Activated CD8-positive, alpha-beta memory T cell treated with anti-CD3 and anti-CD28 coated beads for 48 hours (primary cell): ENCODE results near the gene CD9.
"Not testable (repeated sequence)": the region's sequence is repeated elsewhere in the genome, so short reads cannot be mapped to it uniquely, and the experiment has no call there.

Experiments
- DNase-seq, 3 experiments: peaks; one replicate each; pipeline ENCODE4 v3.0.0-alpha.2; 2020; ENCODE audit warnings: low read depth in 2 of 3, low spot score in 2 of 3

CD9 gene

GRCh38 chr12:6198985-6199530, 1.1 kb upstream of the CD9 start:
- DNase-seq: no peak

GRCh38 chr12:6199531-6200255, 507 bp upstream of the CD9 start:
- no peak for DNase-seq

- no peak for DNase-seq
Observed at GRCh38 chr12:6201213-6201608, 1.0 kb downstream of the CD9 start.

- DNase-seq: no peak
Observed at GRCh38 chr12:6201826-6202225, 1.6 kb downstream of the CD9 start.

- no peak for DNase-seq
Observed at GRCh38 chr12:6202304-6202703, 2.1 kb downstream of the CD9 start.

DNA sequence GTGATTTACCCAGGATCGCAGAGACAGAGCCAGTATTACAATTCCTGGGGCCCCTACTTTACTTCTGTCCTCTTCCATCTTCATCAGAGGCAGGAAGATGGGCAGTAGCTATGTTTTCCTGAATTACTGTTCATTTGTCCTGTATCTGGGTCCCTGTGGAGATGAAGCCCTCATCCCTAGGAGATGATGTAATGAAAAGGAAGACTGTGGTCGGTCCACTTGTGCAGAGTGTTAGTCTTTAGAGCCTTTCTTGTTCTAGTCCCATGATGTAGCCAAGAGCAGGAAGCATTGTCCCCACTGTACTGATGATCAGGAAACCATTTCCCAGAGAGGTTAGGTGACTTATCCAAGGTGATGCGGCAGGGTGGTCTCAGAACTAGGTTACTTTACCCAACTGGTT, 2.6 kb downstream of the CD9 start:
- no peak for DNase-seq

GRCh38 chr12:6203601-6204000, 3.4 kb downstream of the CD9 start:
- no peak for DNase-seq

GRCh38 chr12:6204533-6205143, 4.4 kb downstream of the CD9 start:
- DNase-seq: no peak

GRCh38 chr12:6205144-6205539, 4.9 kb downstream of the CD9 start:
- DNase-seq: no peak

GRCh38 chr12:6205761-6206160, 5.6 kb downstream of the CD9 start:
- DNase-seq: no peak

GRCh38 chr12:6206327-6206726, 6.1 kb downstream of the CD9 start:
- no peak for DNase-seq

DNA sequence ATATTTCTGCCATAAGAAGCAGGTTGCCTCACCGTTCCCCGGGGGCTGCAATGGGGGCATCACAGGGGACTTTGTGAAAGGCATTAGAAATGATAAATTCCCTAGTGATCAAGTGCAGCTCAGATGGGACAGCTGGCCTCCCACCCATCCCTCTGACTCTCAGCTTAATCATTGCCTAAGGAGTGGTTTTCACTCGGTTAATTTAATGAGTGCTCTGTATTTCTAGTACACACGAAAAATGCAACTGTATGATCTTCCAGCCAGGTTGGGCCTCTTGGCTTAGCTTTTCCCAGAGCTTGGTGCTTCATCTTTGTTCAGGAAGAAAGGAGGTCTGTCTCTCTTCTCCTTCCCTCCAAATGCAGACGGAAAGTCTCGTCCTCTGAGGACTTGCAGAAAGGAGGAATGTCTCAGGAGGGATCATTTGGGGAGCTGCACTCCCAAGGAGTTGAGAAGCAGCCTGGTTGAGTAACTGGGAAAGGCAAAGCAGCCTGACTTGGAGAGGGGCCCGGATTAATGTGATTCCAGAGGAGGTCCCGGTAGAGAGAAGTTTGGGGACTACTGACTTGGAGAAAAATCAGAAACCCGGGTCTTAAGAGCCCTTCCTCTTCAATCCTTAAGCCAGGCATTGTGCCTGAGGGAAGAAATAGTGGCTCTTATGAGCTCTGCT, 7.2 kb downstream of the CD9 start:
- no peak for DNase-seq

- no peak for DNase-seq
Observed at GRCh38 chr12:6208130-6208529, 7.9 kb downstream of the CD9 start.

- not testable (repeated sequence) for DNase-seq
Observed at GRCh38 chr12:6209428-6209827, 9.2 kb downstream of the CD9 start.

GRCh38 chr12:6211421-6211869, 11.2 kb downstream of the CD9 start:
- DNase-seq: no peak

GRCh38 chr12:6212086-6212485, 11.9 kb downstream of the CD9 start:
- DNase-seq: no peak

DNA sequence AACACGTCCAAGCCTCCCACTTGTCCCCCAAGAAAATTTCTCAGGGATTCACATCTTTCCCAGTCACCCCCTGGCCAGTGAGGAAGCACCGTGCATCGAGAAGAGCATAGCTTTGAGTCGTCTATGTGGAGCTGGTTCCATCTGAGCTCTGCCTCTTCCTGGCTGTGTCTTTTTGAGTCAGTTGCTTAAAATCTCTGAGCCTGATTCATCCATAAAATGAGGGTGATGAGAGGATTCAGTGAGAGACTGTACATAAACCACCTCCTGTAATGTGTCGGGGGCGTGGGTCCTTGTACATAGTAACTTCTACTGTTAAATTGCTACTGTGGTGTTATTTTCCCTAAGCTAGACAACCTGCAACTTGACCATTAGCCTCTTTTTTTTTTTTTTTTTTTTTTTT, 13.8 kb downstream of the CD9 start:
- DNase-seq: no peak

DNA sequence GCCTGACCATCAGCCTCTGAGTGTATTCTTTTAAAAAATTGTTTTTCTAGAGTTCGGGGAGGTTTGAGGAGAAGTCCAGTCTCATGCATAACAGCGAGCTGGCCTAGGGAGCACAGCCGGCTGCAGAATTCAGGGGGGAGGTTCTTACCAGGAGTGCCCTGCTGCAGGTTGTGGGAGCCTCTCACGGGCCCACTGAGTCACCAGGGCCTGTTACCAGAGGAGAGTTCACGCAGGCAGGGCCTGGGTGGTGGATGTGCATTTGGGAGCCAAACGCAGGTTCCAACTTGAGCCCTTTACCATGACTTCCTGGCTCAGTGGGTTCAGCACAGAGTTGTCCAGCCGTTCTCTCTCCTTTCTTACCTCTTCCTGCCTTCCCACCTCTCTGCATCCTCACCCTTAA, 14.4 kb downstream of the CD9 start:
- DNase-seq: no peak

- DNase-seq: no peak
Observed at GRCh38 chr12:6215120-6215807, 15.1 kb downstream of the CD9 start.

DNA sequence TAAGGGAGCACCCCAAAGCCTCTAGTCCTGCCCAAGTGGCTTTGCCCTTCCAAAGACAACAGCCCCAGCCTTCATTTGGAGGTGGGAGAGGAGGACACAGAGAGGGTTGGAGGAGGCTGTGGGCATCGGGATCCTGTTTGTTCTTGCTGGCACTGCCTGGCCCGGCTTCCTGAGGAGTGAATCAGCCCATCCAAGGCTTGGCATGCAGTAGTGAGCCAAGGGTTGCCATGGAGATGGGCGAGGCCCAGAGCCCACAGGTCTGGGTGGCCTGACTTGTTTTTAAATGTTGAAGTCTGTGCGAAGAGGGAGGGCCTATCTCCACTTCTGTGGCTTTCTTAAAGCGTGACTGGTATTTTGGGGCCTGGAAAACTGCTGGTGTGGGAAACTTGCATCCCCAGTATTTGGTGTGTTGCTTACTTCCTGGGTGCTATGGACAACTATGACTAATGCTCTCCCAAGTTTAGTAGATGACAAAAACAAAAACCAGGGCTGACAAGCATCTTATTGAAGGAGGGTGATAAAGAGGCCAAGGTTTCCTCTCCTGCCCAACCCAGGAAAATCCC, 15.8 kb downstream of the CD9 start:
- no peak for DNase-seq

DNA sequence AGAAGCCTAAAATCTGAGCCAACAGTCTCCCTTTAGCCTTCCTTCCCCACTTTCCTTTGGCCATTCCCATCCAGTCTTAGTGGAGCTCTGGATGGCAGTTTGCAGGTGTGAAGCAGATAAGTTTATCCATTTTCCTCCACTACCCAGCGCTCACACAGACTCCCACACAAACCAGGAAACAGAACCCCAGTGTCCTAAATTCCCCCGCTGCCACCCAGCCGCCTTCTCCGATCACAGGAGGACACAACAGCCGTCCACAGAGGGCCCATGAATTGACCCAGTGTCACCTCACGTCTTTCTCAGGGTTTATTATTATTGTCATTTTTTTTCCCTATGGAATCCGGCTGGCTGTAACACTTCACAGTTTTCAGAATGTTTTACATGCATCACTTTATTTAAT, 16.4 kb downstream of the CD9 start:
- DNase-seq: no peak
